Endodermal cell (in vitro differentiated cells): ENCODE measurements around the gene HEMGN. TPM values are rescaled to one million over a fixed set of nuclear protein-coding genes. Genes with fewer than 3 reads are reported as not detected.

Experiments
- DNase-seq: peaks from one replicate; pipeline ENCODE4 v3.0.0-alpha.2; 2017
- H3K27ac ChIP-seq: 2 replicates; pipeline ENCODE4 v1.5.1; 2013; ENCODE audit warnings: mild to moderate bottlenecking, low read depth, low read length, moderate library complexity
- H3K27me3 ChIP-seq: 2 replicates; pipeline ENCODE4 v1.6.1; 2013; ENCODE audit warnings: mild to moderate bottlenecking, low read length, moderate library complexity; ENCODE audit not compliant: insufficient read depth, control insufficient read depth, poor library complexity, severe bottlenecking
- H3K36me3 ChIP-seq: 2 replicates; pipeline ENCODE4 v1.7.0; 2013; ENCODE audit warnings: mild to moderate bottlenecking, low read length, moderate library complexity; ENCODE audit not compliant: control insufficient read depth, insufficient read depth
- H3K4me1 ChIP-seq: one replicate; pipeline ENCODE4 v1.7.0; 2013; ENCODE audit warnings: low read length; ENCODE audit not compliant: control insufficient read depth, insufficient read depth
- H3K4me3 ChIP-seq: 2 replicates; pipeline ENCODE4 v1.5.1; 2013; ENCODE audit warnings: mild to moderate bottlenecking, low read length, moderate library complexity
- H3K9ac ChIP-seq: 2 replicates; pipeline ENCODE4 v1.6.1; 2013; ENCODE audit warnings: mild to moderate bottlenecking, low read length, moderate library complexity; ENCODE audit not compliant: poor library complexity, severe bottlenecking; ENCODE audit errors: extremely low read depth
- H3K9me3 ChIP-seq: 2 replicates; pipeline ENCODE4 v1.6.1; 2013; ENCODE audit warnings: mild to moderate bottlenecking, low read length, moderate library complexity; ENCODE audit not compliant: control insufficient read depth
- H3K27ac Mint-ChIP-seq: 2 replicates; pipeline ENCODE4 v1.8.0; 2020; ENCODE audit warnings: mixed read lengths
- H3K27me3 Mint-ChIP-seq: 2 replicates; pipeline ENCODE4 v1.8.0; 2021; ENCODE audit warnings: mild to moderate bottlenecking, mixed read lengths; ENCODE audit not compliant: insufficient read depth
- H3K36me3 Mint-ChIP-seq: 2 replicates; pipeline ENCODE4 v1.8.0; 2020; ENCODE audit warnings: low read depth, mixed read lengths
- H3K4me1 Mint-ChIP-seq: 2 replicates; pipeline ENCODE4 v1.8.0; 2020; ENCODE audit warnings: mixed read lengths
- H3K4me3 Mint-ChIP-seq: 2 replicates; pipeline ENCODE4 v1.8.0; 2020; ENCODE audit warnings: mild to moderate bottlenecking, moderate library complexity, mixed read lengths
- H3K9me3 Mint-ChIP-seq: 2 replicates; pipeline ENCODE4 v1.8.0; 2020; ENCODE audit warnings: mild to moderate bottlenecking, mixed read lengths
- WGBS, 2 experiments: methylation state at CpG; one replicate each; pipeline versions ENCODE4 v1.1.5 to v1.1.7; 2013; ENCODE audit warnings: missing lambda C conversion rate in 2 of 2, mixed read lengths in 1 of 2; ENCODE audit not compliant: insufficient coverage in 1 of 2, insufficient read length in 1 of 2; 5-methylcytosine and 5-hydroxymethylcytosine counted together
- total RNA-seq, 2 donors: library from RNA; stranded (reverse); fragmentation: NEBNext Ultra II Directional in 1 of 2; extraction: Animal tissue kit (Norgen Biotek cat#: 25700) in 1 of 2; gene quantifications; 2 replicates in 1 of 2; 3 replicates in 1 of 2; pipeline ENCODE4 v1.2.1, GENCODE V29; 2021
- TF ChIP-seq, protein P1 (sequence below): fragments of 200-600 bp; sonication (generic); conservative IDR thresholded peaks from 2 replicates; pipeline ENCODE4 v1.5.0; 2021; ENCODE audit warnings: antibody characterized with exemption, mild to moderate bottlenecking

HEMGN gene
- total RNA-seq, 2 donors from 2014 or later, result not detected

DNA sequence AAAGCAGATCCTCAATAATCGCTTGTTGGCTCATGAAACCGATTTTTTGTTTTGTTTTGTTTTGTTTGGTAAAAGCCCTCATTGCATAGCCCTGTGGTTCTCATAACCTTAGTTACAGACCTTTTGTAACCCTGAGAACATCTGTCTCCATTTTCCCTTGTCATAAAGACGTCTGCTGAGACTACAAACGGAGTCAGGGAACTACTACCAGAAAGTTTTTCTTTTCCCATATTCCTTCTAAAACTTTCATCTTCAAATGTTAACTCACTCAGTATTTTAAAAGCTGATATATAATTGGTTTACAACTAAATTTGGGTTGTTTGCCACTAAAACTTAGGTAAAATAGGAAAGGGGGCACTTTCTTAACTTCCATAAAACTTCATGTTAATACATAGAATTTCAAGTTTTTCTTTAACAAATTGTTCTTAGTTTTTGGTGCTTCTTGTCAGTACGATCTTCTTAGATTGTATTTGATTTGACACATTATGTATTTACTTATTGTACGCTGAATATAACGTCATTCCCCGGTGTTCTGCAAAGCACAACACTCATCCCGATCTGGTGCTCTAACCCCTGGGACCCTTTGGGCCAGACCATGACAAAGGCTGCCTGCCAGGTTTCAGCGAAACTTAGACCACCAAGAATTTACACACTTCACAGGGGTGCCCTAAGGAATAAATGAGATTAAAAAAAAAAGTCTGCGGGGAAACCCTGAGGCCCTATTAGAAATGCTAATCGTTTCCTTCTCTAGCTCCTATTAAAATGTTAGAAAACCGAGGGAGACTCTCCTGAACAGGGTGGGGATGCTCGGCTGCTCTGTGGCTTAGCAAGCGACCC, 44.1 kb upstream of the HEMGN start:
- Histone ChIP-seq H3K36me3 (no peaks in the 10 kb centered on the region), H3K4me3 (peak overlapping the region; percentile 83), H3K27me3 (peaks cover 58% of the 10 kb centered on the region), H3K9ac (peak overlapping the region; percentile 68), H3K4me1 (no peaks in the 10 kb centered on the region), H3K27ac (peak overlapping the region; percentile 89), H3K9me3 (no peaks in the 10 kb centered on the region)
- no peak overlapping the region for H3K27ac Mint-ChIP-seq
- TF ChIP-seq, protein P1, sequence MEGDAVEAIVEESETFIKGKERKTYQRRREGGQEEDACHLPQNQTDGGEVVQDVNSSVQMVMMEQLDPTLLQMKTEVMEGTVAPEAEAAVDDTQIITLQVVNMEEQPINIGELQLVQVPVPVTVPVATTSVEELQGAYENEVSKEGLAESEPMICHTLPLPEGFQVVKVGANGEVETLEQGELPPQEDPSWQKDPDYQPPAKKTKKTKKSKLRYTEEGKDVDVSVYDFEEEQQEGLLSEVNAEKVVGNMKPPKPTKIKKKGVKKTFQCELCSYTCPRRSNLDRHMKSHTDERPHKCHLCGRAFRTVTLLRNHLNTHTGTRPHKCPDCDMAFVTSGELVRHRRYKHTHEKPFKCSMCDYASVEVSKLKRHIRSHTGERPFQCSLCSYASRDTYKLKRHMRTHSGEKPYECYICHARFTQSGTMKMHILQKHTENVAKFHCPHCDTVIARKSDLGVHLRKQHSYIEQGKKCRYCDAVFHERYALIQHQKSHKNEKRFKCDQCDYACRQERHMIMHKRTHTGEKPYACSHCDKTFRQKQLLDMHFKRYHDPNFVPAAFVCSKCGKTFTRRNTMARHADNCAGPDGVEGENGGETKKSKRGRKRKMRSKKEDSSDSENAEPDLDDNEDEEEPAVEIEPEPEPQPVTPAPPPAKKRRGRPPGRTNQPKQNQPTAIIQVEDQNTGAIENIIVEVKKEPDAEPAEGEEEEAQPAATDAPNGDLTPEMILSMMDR, result no peak
- DNase-seq, result no peak
- H3K4me1 Mint-ChIP-seq, result peaks cover 12% of the 10 kb centered on the region
- H3K4me3 Mint-ChIP-seq, result peak overlapping the region; percentile 80
- H3K27me3 Mint-ChIP-seq, result peaks cover 69% of the 10 kb centered on the region
- 11 to 23% methylated on average over 3 to 15 of the region's 15 CpGs for WGBS, 2 experiments
- peaks cover 2% of the 10 kb centered on the region for H3K9me3 Mint-ChIP-seq
- peaks cover 5% of the 10 kb centered on the region for H3K36me3 Mint-ChIP-seq

GRCh38 chr9:97980918-97981845, 43.2 kb upstream of the HEMGN start:
- Histone ChIP-seq H3K4me3 (no peak overlapping the region), H3K9me3 (no peaks in the 10 kb centered on the region), H3K4me1 (no peaks in the 10 kb centered on the region), H3K27ac (peak overlapping the region; percentile 87), H3K9ac (no peak overlapping the region), H3K27me3 (peaks cover 67% of the 10 kb centered on the region), H3K36me3 (no peaks in the 10 kb centered on the region)
- peaks cover 2% of the 10 kb centered on the region for H3K36me3 Mint-ChIP-seq
- peaks cover 74% of the 10 kb centered on the region for H3K27me3 Mint-ChIP-seq
- TF ChIP-seq, protein P1, result no peak
- 63 to 64% methylated on average over 4 to 10 of the region's 10 CpGs for WGBS, 2 experiments
- peaks cover 2% of the 10 kb centered on the region for H3K9me3 Mint-ChIP-seq
- peaks cover 7% of the 10 kb centered on the region for H3K4me1 Mint-ChIP-seq
- H3K27ac Mint-ChIP-seq, result no peak overlapping the region
- H3K4me3 Mint-ChIP-seq, result no peak overlapping the region
- no peak for DNase-seq

DNA sequence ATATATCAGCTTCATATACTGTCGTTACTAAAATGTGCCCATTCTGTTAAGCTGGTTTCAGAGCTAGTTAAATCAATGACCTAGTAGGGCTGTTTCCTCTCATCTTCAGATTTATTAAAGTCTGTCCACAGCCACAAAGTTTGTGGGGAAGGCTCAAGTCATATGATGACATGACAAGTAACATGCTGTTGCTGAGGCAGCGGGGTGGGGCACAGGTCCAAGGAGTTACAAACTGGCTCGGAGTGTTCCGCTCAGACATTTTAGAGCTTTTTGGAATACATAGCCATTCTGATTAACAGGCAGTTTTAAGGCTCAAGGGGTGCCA, 42.5 kb upstream of the HEMGN start:
- Histone ChIP-seq H3K4me3 (no peak overlapping the region), H3K9ac (no peak overlapping the region), H3K9me3 (no peaks in the 10 kb centered on the region), H3K4me1 (no peaks in the 10 kb centered on the region), H3K27me3 (peaks cover 74% of the 10 kb centered on the region), H3K36me3 (no peaks in the 10 kb centered on the region), H3K27ac (no peak overlapping the region)
- WGBS, 2 experiments, result 89 to 93% methylated on average over 4 of the region's 4 CpGs
- H3K27ac Mint-ChIP-seq, result no peak overlapping the region
- TF ChIP-seq, protein P1, result no peak
- peaks cover 74% of the 10 kb centered on the region for H3K27me3 Mint-ChIP-seq
- DNase-seq, result no peak
- no peak overlapping the region for H3K4me3 Mint-ChIP-seq
- peaks cover 1% of the 10 kb centered on the region for H3K9me3 Mint-ChIP-seq
- H3K36me3 Mint-ChIP-seq, result no peaks in the 10 kb centered on the region
- peaks cover 4% of the 10 kb centered on the region for H3K4me1 Mint-ChIP-seq
